H9 (cell line): ENCODE results near the gene WDR33. TPM values are rescaled to one million over a fixed set of nuclear protein-coding genes. Genes with fewer than 3 reads are reported as not detected.
"Not testable (repeated sequence)": the region's sequence is repeated elsewhere in the genome, so short reads cannot be mapped to it uniquely, and the experiment has no call there.

Source experiments
- DNase-seq: peaks from one replicate; pipeline ENCODE4 v3.0.0-alpha.2; 2017
- H2AFZ ChIP-seq: one replicate; pipeline ENCODE4 v1.6.1; 2013; ENCODE audit warnings: mild to moderate bottlenecking, low read length, control low read depth, moderate library complexity
- H2AK5ac ChIP-seq: 2 replicates; pipeline ENCODE4 v1.6.1; 2013; ENCODE audit warnings: low read length, control low read depth, mixed read lengths; ENCODE audit not compliant: insufficient read length
- H2BK120ac ChIP-seq: one replicate; pipeline ENCODE4 v1.6.1; 2013; ENCODE audit warnings: low read depth, mild to moderate bottlenecking, low read length, control low read depth, inconsistent platforms; ENCODE audit not compliant: poor library complexity, severe bottlenecking
- H2BK12ac ChIP-seq: 2 replicates; pipeline ENCODE4 v1.6.1; 2013; ENCODE audit warnings: low read length, control low read depth, mixed read lengths, low read depth; ENCODE audit not compliant: insufficient read length
- H2BK15ac ChIP-seq: 2 replicates; pipeline ENCODE4 v1.6.1; 2013; ENCODE audit warnings: low read depth, low read length, control low read depth
- H2BK20ac ChIP-seq: one replicate; pipeline ENCODE4 v1.6.1; 2013; ENCODE audit warnings: low read depth, mild to moderate bottlenecking, low read length, control low read depth, inconsistent platforms; ENCODE audit not compliant: poor library complexity, severe bottlenecking
- H2BK5ac ChIP-seq: 2 replicates; pipeline ENCODE4 v1.6.1; 2013; ENCODE audit warnings: low read length, control low read depth, mixed read lengths; ENCODE audit not compliant: insufficient read length
- H3K14ac ChIP-seq: 2 replicates; pipeline ENCODE4 v1.6.1; 2013; ENCODE audit warnings: low read length, control low read depth; ENCODE audit not compliant: insufficient read depth
- H3K18ac ChIP-seq: 2 replicates; pipeline ENCODE4 v1.6.1; 2013; ENCODE audit warnings: low read depth, mild to moderate bottlenecking, mixed read lengths, low read length, control low read depth; ENCODE audit not compliant: insufficient read length
- H3K23ac ChIP-seq: 2 replicates; pipeline ENCODE4 v1.6.1; 2013; ENCODE audit warnings: low read length, control low read depth, mixed read lengths, low read depth; ENCODE audit not compliant: insufficient read length
- H3K23me2 ChIP-seq: 2 replicates; pipeline ENCODE4 v1.6.1; 2013; ENCODE audit warnings: low read depth, mild to moderate bottlenecking, mixed read lengths, low read length, control low read depth; ENCODE audit not compliant: insufficient read length, poor library complexity, severe bottlenecking
- H3K27ac ChIP-seq: 2 replicates; pipeline ENCODE4 v1.5.1; 2013; ENCODE audit warnings: low read length, control low read depth, mixed read lengths, low read depth; ENCODE audit not compliant: insufficient read length
- H3K27me3 ChIP-seq: 2 replicates; pipeline ENCODE4 v1.6.1; 2013; ENCODE audit warnings: low read length, control low read depth, inconsistent platforms; ENCODE audit not compliant: insufficient read depth
- H3K4ac ChIP-seq: 2 replicates; pipeline ENCODE4 v1.6.1; 2013; ENCODE audit warnings: low read depth, mild to moderate bottlenecking, control low read depth, inconsistent platforms, low read length, moderate library complexity
- H3K4me1 ChIP-seq: 2 replicates; pipeline ENCODE4 v1.6.1; 2013; ENCODE audit warnings: low read length, control low read depth, inconsistent platforms; ENCODE audit not compliant: insufficient read depth
- H3K4me2 ChIP-seq: 2 replicates; pipeline ENCODE4 v1.6.1; 2013; ENCODE audit warnings: low read length, control low read depth, mixed read lengths; ENCODE audit not compliant: insufficient read length, insufficient read depth
- H3K56ac ChIP-seq: 2 replicates; pipeline ENCODE4 v1.6.1; 2013; ENCODE audit warnings: low read depth, mild to moderate bottlenecking, mixed read lengths, low read length, control low read depth; ENCODE audit not compliant: insufficient read length
- H3K79me1 ChIP-seq: 2 replicates; pipeline ENCODE4 v1.6.1; 2013; ENCODE audit warnings: low read depth, mild to moderate bottlenecking, moderate library complexity, low read length, control low read depth, inconsistent platforms; ENCODE audit not compliant: insufficient read depth, poor library complexity, severe bottlenecking
- H3K79me2 ChIP-seq: 2 replicates; pipeline ENCODE4 v1.6.1; 2013; ENCODE audit warnings: low read length, control low read depth, inconsistent platforms; ENCODE audit not compliant: insufficient read depth
- H3K9ac ChIP-seq: 2 replicates; pipeline ENCODE4 v1.6.1; 2013; ENCODE audit warnings: low read length, control low read depth, mixed read lengths; ENCODE audit not compliant: insufficient read length; ENCODE audit errors: extremely low read depth
- H3K9me3 ChIP-seq: one replicate; pipeline ENCODE4 v1.6.1; 2013; ENCODE audit warnings: low read depth, low read length, inconsistent platforms; ENCODE audit not compliant: control insufficient read depth
- H3T11ph ChIP-seq: one replicate; pipeline ENCODE4 v1.6.1; 2013; ENCODE audit warnings: mild to moderate bottlenecking, low read length, control low read depth, inconsistent platforms
- H4K20me1 ChIP-seq: one replicate; pipeline ENCODE4 v1.6.1; 2013; ENCODE audit not compliant: control insufficient read depth, insufficient read length, insufficient read depth
- H4K5ac ChIP-seq: 2 replicates; pipeline ENCODE4 v1.6.1; 2013; ENCODE audit warnings: low read depth, mild to moderate bottlenecking, mixed read lengths, low read length, control low read depth; ENCODE audit not compliant: insufficient read length
- H4K8ac ChIP-seq: replicated peaks from 2 replicates; pipeline ENCODE4 v1.6.1; 2013; ENCODE audit warnings: low read length, control low read depth, mixed read lengths, low read depth; ENCODE audit not compliant: insufficient read length
- H4K91ac ChIP-seq: 2 replicates; pipeline ENCODE4 v1.6.1; 2013; ENCODE audit warnings: low read depth, mild to moderate bottlenecking, moderate library complexity, mixed read lengths, low read length, control low read depth; ENCODE audit not compliant: insufficient read length
- H3K27ac Mint-ChIP-seq, 3 experiments: 2 replicates in 2 of 3; 3 replicates in 1 of 3; pipeline ENCODE4 v1.8.0; 2020 to 2021; ENCODE audit warnings: mixed read lengths in 3 of 3, mild to moderate bottlenecking in 1 of 3, moderate library complexity in 1 of 3
- H3K27me3 Mint-ChIP-seq: 2 replicates; pipeline ENCODE4 v1.8.0; 2021; ENCODE audit warnings: low read depth, mild to moderate bottlenecking, moderate library complexity, mixed read lengths
- H3K36me3 Mint-ChIP-seq, 3 experiments: 2 replicates in 2 of 3; 3 replicates in 1 of 3; pipeline ENCODE4 v1.8.0; 2020 to 2021; ENCODE audit warnings: low read depth in 3 of 3, mixed read lengths in 3 of 3; ENCODE audit not compliant: insufficient read depth in 1 of 3
- H3K4me1 Mint-ChIP-seq, 2 experiments: 2 replicates each; pipeline ENCODE4 v1.8.0; 2020; ENCODE audit warnings: mixed read lengths in 2 of 2
- H3K4me3 Mint-ChIP-seq, 2 experiments: 2 replicates in 1 of 2; 3 replicates in 1 of 2; pipeline ENCODE4 v1.8.0; 2020 to 2021; ENCODE audit warnings: mild to moderate bottlenecking in 2 of 2, mixed read lengths in 2 of 2, moderate library complexity in 1 of 2
- H3K9me3 Mint-ChIP-seq, 2 experiments: 2 replicates in 1 of 2; 3 replicates in 1 of 2; pipeline ENCODE4 v1.8.0; 2020; ENCODE audit warnings: mild to moderate bottlenecking in 2 of 2, mixed read lengths in 2 of 2, moderate library complexity in 1 of 2
- CTCF ChIP-seq: fragments of 200-600 bp; sonication (generic); conservative IDR thresholded peaks from 3 replicates; pipeline ENCODE4 v1.8.0; 2021; ENCODE audit warnings: antibody characterized with exemption, mild to moderate bottlenecking
- WGBS: extraction: QIAGEN DNeasy Blood & Tissue Kit; methylation state at CpG from one replicate; pipeline ENCODE4 v1.1.7; 2013; ENCODE audit warnings: missing lambda C conversion rate, low lambda C conversion rate, mixed read lengths; ENCODE audit not compliant: insufficient read length; ENCODE audit errors: extremely low coverage; 5-methylcytosine and 5-hydroxymethylcytosine counted together
- total RNA-seq: library from RNA; stranded (reverse); gene quantifications from 2 replicates; pipeline ENCODE4 v1.2.1, GENCODE V29; 2021

Gene WDR33
- total RNA-seq, 1 experiment from 2014 or later, result 86.0 TPM

- peaks cover 4% of the 10 kb centered on the region for H3K23me2 ChIP-seq
- peaks cover 17 to 21% of the 10 kb centered on the region in 2 experiments for H3K4me1 Mint-ChIP-seq
- H3K9ac ChIP-seq, result no peak overlapping the region
- no peaks in the 10 kb centered on the region for H3K4me1 ChIP-seq
- no peak overlapping the region for H3K4ac ChIP-seq
- no peak overlapping the region for H4K5ac ChIP-seq
- no peak overlapping the region for H2AK5ac ChIP-seq
- H3K9me3 ChIP-seq, result peaks cover 8% of the 10 kb centered on the region
- no peak overlapping the region for H4K8ac ChIP-seq
- no peak for TF ChIP-seq CTCF
- H3K27me3 Mint-ChIP-seq, result peaks cover 4% of the 10 kb centered on the region
- H2BK5ac ChIP-seq, result no peak overlapping the region
- no peaks in the 10 kb centered on the region for H4K20me1 ChIP-seq
- H3K79me2 ChIP-seq, result peaks cover 8% of the 10 kb centered on the region; the same call in 1 of the 2 replicates
- H2BK15ac ChIP-seq, result no peak overlapping the region
- no peak overlapping the region for H3K56ac ChIP-seq
- H3K4me2 ChIP-seq, result no peak overlapping the region
- no peak for DNase-seq
- no peak overlapping the region for H4K91ac ChIP-seq
- no peak overlapping the region for H3K27ac ChIP-seq
- H2BK20ac ChIP-seq, result no peak overlapping the region
- H3K9me3 Mint-ChIP-seq, result peaks cover 8 to 14% of the 10 kb centered on the region in 2 experiments
- no peaks in the 10 kb centered on the region for H3K79me1 ChIP-seq
- H2AFZ ChIP-seq, result no peak overlapping the region
- no peak overlapping the region for H3T11ph ChIP-seq
- H3K36me3 Mint-ChIP-seq, result peaks cover 3 to 11% (median 8%) of the 10 kb centered on the region in 3 experiments; a peak in 5 of 7 replicates
- no CpG with 5 or more reads among the region's 1 CpG for WGBS
- H2BK12ac ChIP-seq, result no peak overlapping the region
- no peak overlapping the region for H3K18ac ChIP-seq
- no peaks in the 10 kb centered on the region for H3K27me3 ChIP-seq
- no peak overlapping the region for H3K14ac ChIP-seq
- H3K4me3 Mint-ChIP-seq, result no peak overlapping the region
- no peak overlapping the region for H3K27ac Mint-ChIP-seq
- no peak overlapping the region for H2BK120ac ChIP-seq
- H3K23ac ChIP-seq, result no peak overlapping the region
Observed at GRCh38 chr2:127814677-127815076, 3.7 kb upstream of the WDR33 start.

- H2AFZ ChIP-seq, H3K4ac ChIP-seq, H2BK20ac ChIP-seq, H3K27me3 ChIP-seq, H2AK5ac ChIP-seq, H3K27me3 Mint-ChIP-seq, H2BK5ac ChIP-seq, H4K5ac ChIP-seq, H3K9me3 Mint-ChIP-seq, H3K9me3 ChIP-seq, H2BK12ac ChIP-seq, H3K14ac ChIP-seq, H3K79me1 ChIP-seq, H2BK120ac ChIP-seq, H4K91ac ChIP-seq, H3K4me1 ChIP-seq, DNase-seq, H3K9ac ChIP-seq, H4K20me1 ChIP-seq, H3K27ac ChIP-seq, H3K4me2 ChIP-seq, H3K36me3 Mint-ChIP-seq, H3T11ph ChIP-seq, H4K8ac ChIP-seq, H2BK15ac ChIP-seq, H3K23me2 ChIP-seq, H3K23ac ChIP-seq, H3K18ac ChIP-seq, H3K56ac ChIP-seq: not testable (repeated sequence)
- peaks cover 17% of the 10 kb centered on the region; the same call in 1 of the 2 replicates for H3K79me2 ChIP-seq
- peaks cover 16 to 26% of the 10 kb centered on the region in 2 experiments for H3K4me1 Mint-ChIP-seq
- peak overlapping the region in 1 of 2 experiments; percentile 25; a peak in 1 of 5 replicates for H3K4me3 Mint-ChIP-seq
- H3K27ac Mint-ChIP-seq, result peak overlapping the region in 1 of 3 experiments; percentile 1; a peak in 1 of 7 replicates
- WGBS, result no CpG with 5 or more reads among the region's 3 CpGs
Observed at GRCh38 chr2:127812441-127812840, 1.5 kb upstream of the WDR33 start.
